Measurements from ENCODE around the gene NT5DC1.
"Not testable (repeated sequence)": the region's sequence is repeated elsewhere in the genome, so short reads cannot be mapped to it uniquely, and the experiment has no call there.

NT5DC1 gene

GRCh38 chr6:116094041-116094440, 6.6 kb upstream of the NT5DC1 start:
- no peak for DNase-seq

GRCh38 chr6:116096048-116096759, 4.4 kb upstream of the NT5DC1 start:
- not testable (repeated sequence) for DNase-seq

- DNase-seq, result no peak
Measured at GRCh38 chr6:116096979-116097816, 3.5 kb upstream of the NT5DC1 start.

GRCh38 chr6:116099036-116099435, 1.6 kb upstream of the NT5DC1 start:
- no peak for DNase-seq

- no peak for DNase-seq
Measured at GRCh38 chr6:116101302-116101718, 657 bp downstream of the NT5DC1 start.

- no peak for DNase-seq
Measured at GRCh38 chr6:116101790-116102189, 1.1 kb downstream of the NT5DC1 start.

GRCh38 chr6:116102873-116103272, 2.2 kb downstream of the NT5DC1 start:
- DNase-seq, result no peak

- no peak for DNase-seq
Measured at GRCh38 chr6:116104636-116105035, 4.0 kb downstream of the NT5DC1 start.

GRCh38 chr6:116105247-116105646, 4.6 kb downstream of the NT5DC1 start:
- no peak for DNase-seq

GRCh38 chr6:116106146-116106545, 5.5 kb downstream of the NT5DC1 start:
- DNase-seq, result no peak

GRCh38 chr6:116108836-116109235, 8.2 kb downstream of the NT5DC1 start:
- no peak for DNase-seq

GRCh38 chr6:116111552-116112528, 11.2 kb downstream of the NT5DC1 start:
- DNase-seq, result peak; percentile 4 to 24

GRCh38 chr6:116113386-116113785, 12.7 kb downstream of the NT5DC1 start:
- no peak for DNase-seq

- no peak for DNase-seq
Measured at GRCh38 chr6:116115781-116116180, 15.1 kb downstream of the NT5DC1 start.

- no peak for DNase-seq
Measured at GRCh38 chr6:116118608-116119007, 18.0 kb downstream of the NT5DC1 start.

- no peak for DNase-seq
Measured at GRCh38 chr6:116120430-116120829, 19.8 kb downstream of the NT5DC1 start.

GRCh38 chr6:116126032-116126431, 25.4 kb downstream of the NT5DC1 start, which contains the start of gene COL10A1:
COL10A1 (minus strand) TSS chr6:116126132; CDS start chr6:116125492, 640 bp downstream.
- no peak for DNase-seq

- DNase-seq, result no peak
Measured at GRCh38 chr6:116127771-116128493, 27.3 kb downstream of the NT5DC1 start.

GRCh38 chr6:116133453-116133852, 32.8 kb downstream of the NT5DC1 start:
- DNase-seq, result no peak

- DNase-seq, result no peak
Measured at GRCh38 chr6:116136373-116136772, 35.7 kb downstream of the NT5DC1 start.

GRCh38 chr6:116136933-116137340, 36.3 kb downstream of the NT5DC1 start:
- no peak for DNase-seq

GRCh38 chr6:116139917-116140316, 39.3 kb downstream of the NT5DC1 start:
- DNase-seq, result peak in 1 of 2 experiments; percentile 0

Measured in NCI-H2081 (cell line).